Keratinocyte (primary cell): ENCODE data around the gene PRDM7. TPM values are rescaled to one million over a fixed set of nuclear protein-coding genes. Genes with fewer than 3 reads are reported as not detected.

Experiments used
- DNase-seq: peaks from one replicate; pipeline ENCODE4 v3.0.0-alpha.2; 2011; ENCODE audit warnings: low read depth, missing footprints, low spot score
- FAIRE-seq: peaks from 2 replicates; lab custom pipeline; 2011; peaks lifted over from hg19 to GRCh38; lab: Jason Lieb, UNC
- H2AFZ ChIP-seq: 2 replicates; pipeline ENCODE4 v1.6.0; 2012; ENCODE audit warnings: low read length, control low read depth, inconsistent platforms; ENCODE audit not compliant: control insufficient read depth
- H3K27ac ChIP-seq: 2 replicates; pipeline ENCODE4 v1.5.1; 2011; ENCODE audit warnings: low read length; ENCODE audit not compliant: control insufficient read depth, insufficient read depth
- H3K27me3 ChIP-seq: 3 replicates; pipeline ENCODE4 v1.6.0; 2011; ENCODE audit warnings: low read length; ENCODE audit not compliant: control insufficient read depth, insufficient read depth; ENCODE audit errors: extremely low read depth
- H3K36me3 ChIP-seq, 2 experiments: 2 replicates in 1 of 2; 3 replicates in 1 of 2; pipeline ENCODE4 v1.5.1; 2011; ENCODE audit warnings: low read length in 2 of 2, mild to moderate bottlenecking in 1 of 2; ENCODE audit not compliant: control insufficient read depth in 2 of 2, insufficient read depth in 2 of 2; ENCODE audit errors: extremely low read depth in 1 of 2
- H3K4me1 ChIP-seq: 3 replicates; pipeline ENCODE4 v1.5.1; 2011; ENCODE audit warnings: low read length; ENCODE audit not compliant: control insufficient read depth, insufficient read depth; ENCODE audit errors: extremely low read depth
- H3K4me2 ChIP-seq: 3 replicates; pipeline ENCODE4 v1.6.0; 2011; ENCODE audit warnings: low read depth, low read length; ENCODE audit not compliant: control insufficient read depth, insufficient read depth; ENCODE audit errors: extremely low read depth
- H3K4me3 ChIP-seq, 3 experiments: fragments of 200-600 bp in 1 of 3; sonication (generic) in 1 of 3; 2 replicates in 2 of 3; 3 replicates in 1 of 3; pipeline ENCODE4 v1.5.1; 2011 to 2016; ENCODE audit warnings: low read length in 3 of 3, mild to moderate bottlenecking in 3 of 3, control low read depth in 2 of 3, inconsistent platforms in 1 of 3, low read depth in 1 of 3, mixed read lengths in 1 of 3, mixed run types in 1 of 3, moderate library complexity in 1 of 3; ENCODE audit not compliant: control insufficient read depth in 2 of 3, insufficient read depth in 2 of 3; ENCODE audit errors: extremely low read depth in 1 of 3
- H3K79me2 ChIP-seq: 2 replicates; pipeline ENCODE4 v1.6.0; 2012; ENCODE audit warnings: low read length; ENCODE audit not compliant: control insufficient read depth, insufficient read depth
- H3K9ac ChIP-seq: 3 replicates; pipeline ENCODE4 v1.6.0; 2011; ENCODE audit warnings: low read length; ENCODE audit not compliant: control insufficient read depth, insufficient read depth; ENCODE audit errors: extremely low read depth
- H3K9me1 ChIP-seq: 3 replicates; pipeline ENCODE4 v1.6.0; 2011; ENCODE audit warnings: low read length; ENCODE audit not compliant: control insufficient read depth, insufficient read depth; ENCODE audit errors: extremely low read depth
- H3K9me3 ChIP-seq: 2 replicates; pipeline ENCODE4 v1.5.1; 2012; ENCODE audit warnings: low read depth, low read length; ENCODE audit not compliant: control insufficient read depth
- H4K20me1 ChIP-seq: 3 replicates; pipeline ENCODE4 v1.6.0; 2011; ENCODE audit warnings: low read length; ENCODE audit not compliant: control insufficient read depth, insufficient read depth; ENCODE audit errors: extremely low read depth
- EZH2 ChIP-seq: IDR thresholded peaks from one replicate; pipeline ENCODE4 v1.6.1; 2012; ENCODE audit warnings: inconsistent platforms, mild to moderate bottlenecking, low read length, moderate library complexity
- dilution Hi-C: fragments of 300-500 bp; cut with MboI; formaldehyde crosslinking; loops from one replicate; pipeline ENCODE4 v1.7.0; 2020; ENCODE audit warnings: low sequenced_read_pairs; ENCODE audit not compliant: extremely low pct_ligation_motif_present
- polyA plus RNA-seq, 5 experiments: library from polyadenylated mRNA; depleted of rRNA in 3 of 5; stranded (reverse) in 3 of 5; stranded (forward) in 1 of 5; unstranded in 1 of 5; fragments of >200 nt; gene quantifications; 1 replicate in 1 of 5; 2 replicates in 3 of 5; 3 replicates in 1 of 5; pipeline versions ENCODE4 v1.2.1 to v1.2.3, GENCODE V29; 2011 to 2012; ENCODE audit warnings: missing spikeins in 2 of 5, low read depth in 1 of 5, low replicate concordance in 1 of 5
- TF ChIP-seq, protein P1 (sequence below), 3 experiments: IDR thresholded peaks in 1 of 3; conservative IDR thresholded peaks in 1 of 3; optimal IDR thresholded peaks in 1 of 3; 2 replicates in 2 of 3; 3 replicates in 1 of 3; pipeline versions ENCODE3 to v1.5.1; 2011; ENCODE audit warnings: low read length in 3 of 3, mild to moderate bottlenecking in 3 of 3, moderate library complexity in 2 of 3, control low read depth in 1 of 3, inconsistent platforms in 1 of 3; ENCODE audit not compliant: insufficient read depth in 2 of 3; ENCODE audit errors: extremely low read depth in 1 of 3

PRDM7 gene
- polyA plus RNA-seq, 1 donor (not counting 4 experiments of a cell fraction or from before 2014, with no cell fraction given), result not detected

DNA sequence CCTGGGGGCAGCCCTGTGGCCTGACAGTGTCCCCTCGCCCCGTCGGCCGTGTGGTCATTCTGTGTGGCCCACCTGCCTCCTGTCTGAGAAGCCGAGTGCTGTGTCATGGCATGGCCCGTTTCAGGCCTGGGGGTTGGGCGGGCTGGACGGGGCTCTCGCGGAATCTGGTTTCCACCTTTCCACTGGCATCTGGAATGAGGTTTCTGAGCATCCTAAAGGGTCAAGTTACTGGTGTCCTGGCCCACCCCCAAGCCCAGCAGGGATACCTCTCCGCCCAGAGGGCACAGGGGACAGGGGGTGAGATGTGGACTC, 65.7 kb downstream of the PRDM7 start:
- Histone ChIP-seq H3K27ac (no peak overlapping the region), H3K4me2 (no peak overlapping the region), H3K9ac (no peak overlapping the region), H4K20me1 (peaks cover 3% of the 10 kb centered on the region), H2AFZ (no peak overlapping the region), H3K36me3 (peaks cover 0 to 2% of the 10 kb centered on the region in 2 experiments), H3K4me3 (no peak overlapping the region), H3K9me3 (no peaks in the 10 kb centered on the region), H3K9me1 (no peaks in the 10 kb centered on the region), H3K27me3 (peaks cover 9% of the 10 kb centered on the region), H3K4me1 (no peaks in the 10 kb centered on the region), H3K79me2 (no peaks in the 10 kb centered on the region)
- dilution Hi-C loops, result no loop called here
- FAIRE-seq (no peak), DNase-seq (no peak)
- TF ChIP-seq, protein P1, sequence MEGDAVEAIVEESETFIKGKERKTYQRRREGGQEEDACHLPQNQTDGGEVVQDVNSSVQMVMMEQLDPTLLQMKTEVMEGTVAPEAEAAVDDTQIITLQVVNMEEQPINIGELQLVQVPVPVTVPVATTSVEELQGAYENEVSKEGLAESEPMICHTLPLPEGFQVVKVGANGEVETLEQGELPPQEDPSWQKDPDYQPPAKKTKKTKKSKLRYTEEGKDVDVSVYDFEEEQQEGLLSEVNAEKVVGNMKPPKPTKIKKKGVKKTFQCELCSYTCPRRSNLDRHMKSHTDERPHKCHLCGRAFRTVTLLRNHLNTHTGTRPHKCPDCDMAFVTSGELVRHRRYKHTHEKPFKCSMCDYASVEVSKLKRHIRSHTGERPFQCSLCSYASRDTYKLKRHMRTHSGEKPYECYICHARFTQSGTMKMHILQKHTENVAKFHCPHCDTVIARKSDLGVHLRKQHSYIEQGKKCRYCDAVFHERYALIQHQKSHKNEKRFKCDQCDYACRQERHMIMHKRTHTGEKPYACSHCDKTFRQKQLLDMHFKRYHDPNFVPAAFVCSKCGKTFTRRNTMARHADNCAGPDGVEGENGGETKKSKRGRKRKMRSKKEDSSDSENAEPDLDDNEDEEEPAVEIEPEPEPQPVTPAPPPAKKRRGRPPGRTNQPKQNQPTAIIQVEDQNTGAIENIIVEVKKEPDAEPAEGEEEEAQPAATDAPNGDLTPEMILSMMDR (optimal IDR thresholded peaks at IDR 0.05 in 1 of 3, IDR thresholded peaks at IDR 0.05 in 1 of 3, conservative IDR thresholded peaks at IDR 0.05 in 1 of 3; ENCODE audit: extremely low read depth in 1 of 3, insufficient read depth in 2 of 3, low read length in 3 of 3), result no peak
- no peak for TF ChIP-seq EZH2

DNA sequence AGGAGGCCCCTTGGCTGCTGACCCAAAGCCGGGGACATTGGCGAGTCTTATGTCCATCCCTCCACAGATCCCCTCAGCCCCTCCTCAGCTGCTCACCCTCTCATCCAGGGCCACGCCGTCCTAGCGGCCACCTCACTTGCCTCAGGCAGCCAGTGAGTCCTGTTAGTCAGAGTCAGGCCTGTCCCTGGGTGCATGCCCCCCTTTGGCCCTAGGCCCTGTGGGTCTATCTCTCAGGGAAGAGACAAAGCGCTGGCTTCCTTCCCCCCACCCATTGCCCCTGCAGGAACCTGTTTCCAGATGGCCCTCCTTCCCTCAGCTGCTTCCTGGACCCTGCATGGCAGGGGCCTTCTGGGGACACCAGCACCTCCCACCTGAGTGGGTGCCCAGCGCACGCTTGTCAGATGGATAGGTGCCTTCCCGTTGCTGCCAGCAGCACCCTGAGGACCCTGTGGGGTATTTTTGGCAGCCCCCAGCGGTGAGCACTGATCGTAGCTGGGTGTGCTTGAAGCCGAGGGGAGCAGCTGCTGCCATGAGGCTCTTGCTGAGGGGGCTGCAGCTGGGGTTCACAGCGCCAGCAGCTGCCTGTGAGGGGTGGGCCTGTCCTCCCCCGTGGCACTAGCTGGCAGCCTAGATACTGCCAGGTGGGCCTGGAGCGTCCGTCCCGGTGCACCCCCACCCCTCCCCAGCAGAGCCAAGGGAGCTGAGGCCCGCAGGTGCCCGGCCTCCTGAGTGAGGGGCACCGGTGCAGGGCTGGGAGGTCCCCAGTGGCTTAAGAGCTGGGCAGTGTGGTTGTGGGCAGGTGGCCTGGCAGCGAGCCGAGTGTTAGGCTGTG, 66.2 kb downstream of the PRDM7 start:
- Histone ChIP-seq H3K79me2 (no peaks in the 10 kb centered on the region), H2AFZ (no peak overlapping the region), H3K4me3 (no peak overlapping the region), H3K9me3 (no peaks in the 10 kb centered on the region), H3K9me1 (no peaks in the 10 kb centered on the region), H3K9ac (no peak overlapping the region), H3K27ac (no peak overlapping the region), H3K36me3 (peaks cover 0 to 2% of the 10 kb centered on the region in 2 experiments), H4K20me1 (no peaks in the 10 kb centered on the region), H3K27me3 (peaks cover 4% of the 10 kb centered on the region), H3K4me2 (no peak overlapping the region), H3K4me1 (no peaks in the 10 kb centered on the region)
- DNase-seq (no peak), FAIRE-seq (no peak)
- dilution Hi-C loops, result no loop called here
- no peak for TF ChIP-seq EZH2
- TF ChIP-seq, protein P1 (optimal IDR thresholded peaks at IDR 0.05 in 1 of 3, IDR thresholded peaks at IDR 0.05 in 1 of 3, conservative IDR thresholded peaks at IDR 0.05 in 1 of 3; ENCODE audit: extremely low read depth in 1 of 3, insufficient read depth in 2 of 3, low read length in 3 of 3), result no peak
